Measurements from ENCODE around the gene ARHGAP33. TPM values are rescaled to one million over a fixed set of nuclear protein-coding genes. Genes with fewer than 3 reads are reported as not detected.
"Not testable (repeated sequence)": the region's sequence is repeated elsewhere in the genome, so short reads cannot be mapped to it uniquely, and the experiment has no call there.

Gene ARHGAP33
- total RNA-seq, 1 donor from 2014 or later, result under 0.01 TPM

- H3K27me3 ChIP-seq (ENCODE audit: control insufficient read depth, insufficient read depth, low read length), result no peaks in the 10 kb centered on the region
- H3K4me3 ChIP-seq (ENCODE audit: low read depth, low read length), result no peak overlapping the region
- FAIRE-seq (no peak), DNase-seq (ENCODE audit: low read depth) (no peak)
- TF ChIP-seq, protein P1, sequence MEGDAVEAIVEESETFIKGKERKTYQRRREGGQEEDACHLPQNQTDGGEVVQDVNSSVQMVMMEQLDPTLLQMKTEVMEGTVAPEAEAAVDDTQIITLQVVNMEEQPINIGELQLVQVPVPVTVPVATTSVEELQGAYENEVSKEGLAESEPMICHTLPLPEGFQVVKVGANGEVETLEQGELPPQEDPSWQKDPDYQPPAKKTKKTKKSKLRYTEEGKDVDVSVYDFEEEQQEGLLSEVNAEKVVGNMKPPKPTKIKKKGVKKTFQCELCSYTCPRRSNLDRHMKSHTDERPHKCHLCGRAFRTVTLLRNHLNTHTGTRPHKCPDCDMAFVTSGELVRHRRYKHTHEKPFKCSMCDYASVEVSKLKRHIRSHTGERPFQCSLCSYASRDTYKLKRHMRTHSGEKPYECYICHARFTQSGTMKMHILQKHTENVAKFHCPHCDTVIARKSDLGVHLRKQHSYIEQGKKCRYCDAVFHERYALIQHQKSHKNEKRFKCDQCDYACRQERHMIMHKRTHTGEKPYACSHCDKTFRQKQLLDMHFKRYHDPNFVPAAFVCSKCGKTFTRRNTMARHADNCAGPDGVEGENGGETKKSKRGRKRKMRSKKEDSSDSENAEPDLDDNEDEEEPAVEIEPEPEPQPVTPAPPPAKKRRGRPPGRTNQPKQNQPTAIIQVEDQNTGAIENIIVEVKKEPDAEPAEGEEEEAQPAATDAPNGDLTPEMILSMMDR (IDR thresholded peaks at IDR 0.05; ENCODE audit: insufficient read depth, low read length, severe bottlenecking), result no peak
- peaks cover 21% of the 10 kb centered on the region for H3K36me3 ChIP-seq (ENCODE audit: control insufficient read depth, insufficient read depth, low read length)
These were observed 8.7 kb upstream of the ARHGAP33 start for GRCh38 chr19:35766571-35767104.

- no peak for DNase-seq (ENCODE audit: low read depth)
- no peak overlapping the region for H3K4me3 ChIP-seq (ENCODE audit: low read depth, low read length)
- TF ChIP-seq, protein P1 (IDR thresholded peaks at IDR 0.05; ENCODE audit: insufficient read depth, low read length, severe bottlenecking), result no peak
- peaks cover 16% of the 10 kb centered on the region for H3K36me3 ChIP-seq (ENCODE audit: control insufficient read depth, insufficient read depth, low read length)
- no peaks in the 10 kb centered on the region for H3K27me3 ChIP-seq (ENCODE audit: control insufficient read depth, insufficient read depth, low read length)
- FAIRE-seq, result no peak
These were observed 7.9 kb upstream of the ARHGAP33 start for GRCh38 chr19:35767288-35768081.

DNA sequence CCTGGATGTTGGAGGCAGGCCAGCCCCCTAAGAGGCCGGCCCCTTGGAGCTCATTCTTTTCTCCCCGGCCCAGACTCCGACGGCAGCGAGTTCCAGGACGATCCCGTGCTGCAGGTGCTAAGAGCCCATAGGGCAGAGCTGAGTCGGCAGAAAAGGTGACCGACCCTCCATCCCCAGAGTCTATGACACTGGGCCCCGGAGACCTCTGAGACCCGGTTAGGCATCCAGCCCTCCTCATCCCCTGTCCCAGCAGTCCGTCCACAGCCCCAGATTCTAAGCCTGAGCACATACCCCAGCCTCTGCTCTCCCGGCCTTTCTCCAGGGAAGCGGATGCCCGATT is 7.3 kb upstream of the ARHGAP33 start:
- no peak for FAIRE-seq

GRCh38 chr19:35772362-35772761 is 3.0 kb upstream of the ARHGAP33 start:
- not testable (repeated sequence) for FAIRE-seq; H3K36me3 ChIP-seq (ENCODE audit: control insufficient read depth, insufficient read depth, low read length); DNase-seq (ENCODE audit: low read depth); H3K27me3 ChIP-seq (ENCODE audit: control insufficient read depth, insufficient read depth, low read length); H3K4me3 ChIP-seq (ENCODE audit: low read depth, low read length)

More for the DNA sequence above, 7.3 kb upstream of the ARHGAP33 start:
- Histone ChIP-seq H3K36me3 (ENCODE audit: control insufficient read depth, insufficient read depth, low read length) (peaks cover 15% of the 10 kb centered on the region), H3K4me3 (ENCODE audit: low read depth, low read length) (no peak overlapping the region), H3K27me3 (ENCODE audit: control insufficient read depth, insufficient read depth, low read length) (no peaks in the 10 kb centered on the region)
- TF ChIP-seq, protein P1 (IDR thresholded peaks at IDR 0.05; ENCODE audit: insufficient read depth, low read length, severe bottlenecking), result no peak
- DNase-seq (ENCODE audit: low read depth), result no peak

DNA sequence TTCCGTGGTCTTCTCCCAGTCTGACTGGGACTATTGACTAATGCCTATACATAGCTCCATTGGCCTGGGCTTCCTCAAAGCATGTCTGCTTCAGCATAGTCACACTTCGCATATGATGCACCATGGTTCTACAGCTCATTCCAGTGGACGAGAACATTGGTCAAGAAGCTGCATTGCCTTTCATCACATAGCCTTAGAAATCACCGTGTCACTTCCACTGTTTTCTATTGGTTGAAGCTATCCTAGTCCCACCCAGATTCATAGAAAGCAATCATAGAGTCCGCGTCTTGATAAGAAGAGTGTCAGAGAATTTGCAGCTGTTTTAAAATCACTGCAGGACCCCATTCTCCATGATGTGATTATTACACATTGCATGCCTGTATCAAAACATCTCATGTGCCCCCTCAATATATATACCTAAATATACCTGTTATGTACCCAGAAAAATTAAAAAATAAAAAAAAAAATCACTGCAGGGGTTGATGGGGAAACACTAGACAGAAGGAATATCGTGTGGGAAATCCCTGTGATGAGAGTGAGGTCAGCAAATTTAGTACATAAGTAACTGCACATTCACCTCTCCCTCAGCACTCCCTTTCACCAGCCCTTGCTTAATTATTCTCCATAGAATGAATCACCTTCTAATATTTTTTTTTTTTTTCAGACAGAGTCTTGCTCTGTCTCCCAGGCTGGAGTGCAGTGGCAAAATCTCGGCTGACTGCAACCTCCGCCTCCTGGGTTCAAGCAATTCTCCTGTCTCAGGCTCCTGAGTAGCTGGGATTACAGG is 2.2 kb upstream of the ARHGAP33 start:
- DNase-seq (ENCODE audit: low read depth) (peak; percentile 72), FAIRE-seq (no peak)
- H3K4me3 ChIP-seq (ENCODE audit: low read depth, low read length), result no peak overlapping the region
- H3K36me3 ChIP-seq (ENCODE audit: control insufficient read depth, insufficient read depth, low read length), result peaks cover 4% of the 10 kb centered on the region
- TF ChIP-seq, protein P1 (IDR thresholded peaks at IDR 0.05; ENCODE audit: insufficient read depth, low read length, severe bottlenecking), result no peak
- no peaks in the 10 kb centered on the region for H3K27me3 ChIP-seq (ENCODE audit: control insufficient read depth, insufficient read depth, low read length)

All from bronchial epithelial cell (primary cell).